Measurements from ENCODE around the gene ATP10B.

- TF ChIP-seq CTCF (IDR thresholded peaks at IDR 0.05): no peak
- TF ChIP-seq EP300 (IDR thresholded peaks at IDR 0.05): no peak
- TF ChIP-seq POLR2A (IDR thresholded peaks at IDR 0.05): no peak
Measured at GRCh38 chr5:160702934-160703333, 149.1 kb downstream of the ATP10B start.

All from tibial nerve (tissue), 4 donors.